SIG-M5 treated with dmso at 0.1 percent for 504 hours (cell line): ENCODE data around the gene RDH5.

ENCODE experiments used
- DNase-seq: peaks from one replicate; lab custom pipeline; 2025; ENCODE audit not compliant: unreplicated experiment; lab: John Stamatoyannopoulos, UW

RDH5 gene

GRCh38 chr12:55720071-55720564 is at the start of gene RDH5:
TSS of gene RDH5 (plus strand) at chr12:55720393. CDS start at chr12:55721185, 792 bp downstream.
- DNase-seq, result no peak

- DNase-seq, result no peak
Measured at GRCh38 chr12:55671746-55672145, 48.4 kb upstream of the RDH5 start.

- peak; percentile 96 for DNase-seq
Measured at GRCh38 chr12:55673638-55674037, 46.6 kb upstream of the RDH5 start.

- DNase-seq, result no peak
Measured at GRCh38 chr12:55675666-55676065, 44.5 kb upstream of the RDH5 start.

- DNase-seq, result peak; percentile 96
Measured at GRCh38 chr12:55676707-55677106, 43.5 kb upstream of the RDH5 start.

GRCh38 chr12:55679691-55680090 is 40.5 kb upstream of the RDH5 start:
- no peak for DNase-seq

GRCh38 chr12:55681142-55682077 is 38.8 kb upstream of the RDH5 start:
- peak; percentile 80 for DNase-seq

- DNase-seq, result no peak
Measured at GRCh38 chr12:55682087-55682796, 38.0 kb upstream of the RDH5 start.

GRCh38 chr12:55683676-55684075 is 36.5 kb upstream of the RDH5 start:
- DNase-seq, result no peak

- DNase-seq, result no peak
Measured at GRCh38 chr12:55684761-55685370, 35.3 kb upstream of the RDH5 start.

- DNase-seq, result no peak
Measured at GRCh38 chr12:55685671-55686070, 34.5 kb upstream of the RDH5 start.

- no peak for DNase-seq
Measured at GRCh38 chr12:55686366-55687010, 33.7 kb upstream of the RDH5 start.

- no peak for DNase-seq
Measured at GRCh38 chr12:55687746-55688145, 32.4 kb upstream of the RDH5 start.

GRCh38 chr12:55688716-55689655 is 31.2 kb upstream of the RDH5 start:
- DNase-seq, result no peak

GRCh38 chr12:55692631-55693322 is 27.4 kb upstream of the RDH5 start:
- DNase-seq, result no peak

- no peak for DNase-seq
Measured at GRCh38 chr12:55693323-55694187, 26.6 kb upstream of the RDH5 start.

- no peak for DNase-seq
Measured at GRCh38 chr12:55694188-55694515, 26.0 kb upstream of the RDH5 start.

- no peak for DNase-seq
Measured at GRCh38 chr12:55694651-55695050, 25.5 kb upstream of the RDH5 start.

- no peak for DNase-seq
Measured at GRCh38 chr12:55695349-55695748, 24.8 kb upstream of the RDH5 start.
